Measurements from ENCODE around the gene SLC47A2. TPM values are rescaled to one million over a fixed set of nuclear protein-coding genes. Genes with fewer than 3 reads are reported as not detected.

Gene SLC47A2
- total and polyA plus RNA-seq, 5 donors from 2014 or later, result not detected

- no peak overlapping the region for H3K27ac ChIP-seq (ENCODE audit: insufficient read depth, low read length, poor library complexity, severe bottlenecking)
- no peaks in the 10 kb centered on the region for H3K4me1 ChIP-seq (ENCODE audit: control insufficient read depth, insufficient read depth, low read length, poor library complexity, severe bottlenecking)
- Mint-ChIP-seq H3K36me3 (no peaks in the 10 kb centered on the region), H3K27me3 (peaks cover 10% of the 10 kb centered on the region), H3K9me3 (no peaks in the 10 kb centered on the region), H3K27ac (no peak overlapping the region), H3K4me1 (peaks cover 9 to 19% (median 10%) of the 10 kb centered on the region in 4 donors), H3K4me3 (no peak overlapping the region)
- no peaks in the 10 kb centered on the region for H3K9me3 ChIP-seq (ENCODE audit: control insufficient read depth in 2 of 2, low read length in 2 of 2)
- no peak overlapping the region for H3K4me3 ChIP-seq (ENCODE audit: low read depth, low read length)
- DNase-seq (no peak), ATAC-seq (ENCODE audit: low read depth in 2 of 2) (no peak)
- H3K27me3 ChIP-seq (ENCODE audit: control insufficient read depth, insufficient read depth, low read length), result no peaks in the 10 kb centered on the region
- no peaks in the 10 kb centered on the region for H3K36me3 ChIP-seq (ENCODE audit: control insufficient read depth, insufficient read depth, low read length)
These were observed 14.5 kb upstream of the SLC47A2 start for GRCh38 chr17:19730843-19731242.

- Mint-ChIP-seq H3K4me1 (peaks cover 17 to 28% (median 18%) of the 10 kb centered on the region in 4 donors), H3K4me3 (no peak overlapping the region), H3K27ac (no peak overlapping the region), H3K9me3 (no peaks in the 10 kb centered on the region), H3K27me3 (peaks cover 10% of the 10 kb centered on the region), H3K36me3 (no peaks in the 10 kb centered on the region)
- Histone ChIP-seq H3K4me3 (ENCODE audit: low read depth, low read length) (no peak overlapping the region), H3K36me3 (ENCODE audit: control insufficient read depth, insufficient read depth, low read length) (no peaks in the 10 kb centered on the region), H3K27me3 (ENCODE audit: control insufficient read depth, insufficient read depth, low read length) (no peaks in the 10 kb centered on the region), H3K9me3 (ENCODE audit: control insufficient read depth in 2 of 2, low read length in 2 of 2) (no peaks in the 10 kb centered on the region), H3K4me1 (ENCODE audit: control insufficient read depth, insufficient read depth, low read length, poor library complexity, severe bottlenecking) (peaks cover 3% of the 10 kb centered on the region), H3K27ac (ENCODE audit: insufficient read depth, low read length, poor library complexity, severe bottlenecking) (no peak overlapping the region)
- DNase-seq (no peak), ATAC-seq (ENCODE audit: low read depth in 2 of 2) (no peak)
These were observed 13.5 kb upstream of the SLC47A2 start for GRCh38 chr17:19729900-19730299.

- H3K27me3 ChIP-seq (ENCODE audit: control insufficient read depth, insufficient read depth, low read length), result no peaks in the 10 kb centered on the region
- H3K4me3 ChIP-seq (ENCODE audit: low read depth, low read length), result no peak overlapping the region
- no peaks in the 10 kb centered on the region for H3K9me3 ChIP-seq (ENCODE audit: control insufficient read depth in 2 of 2, low read length in 2 of 2)
- DNase-seq (no peak), ATAC-seq (ENCODE audit: low read depth in 2 of 2) (no peak)
- Mint-ChIP-seq H3K27me3 (peaks cover 5% of the 10 kb centered on the region), H3K4me3 (no peak overlapping the region), H3K9me3 (no peaks in the 10 kb centered on the region), H3K36me3 (no peaks in the 10 kb centered on the region), H3K27ac (peak overlapping the region in 2 of 3 donors; percentile 14 to 23), H3K4me1 (peaks cover 17 to 38% (median 23%) of the 10 kb centered on the region in 4 donors)
- H3K27ac ChIP-seq (ENCODE audit: insufficient read depth, low read length, poor library complexity, severe bottlenecking), result no peak overlapping the region
- H3K36me3 ChIP-seq (ENCODE audit: control insufficient read depth, insufficient read depth, low read length), result no peaks in the 10 kb centered on the region
- peaks cover 16% of the 10 kb centered on the region for H3K4me1 ChIP-seq (ENCODE audit: control insufficient read depth, insufficient read depth, low read length, poor library complexity, severe bottlenecking)
These were observed 11.7 kb upstream of the SLC47A2 start for GRCh38 chr17:19728084-19728495.

GRCh38 chr17:19727501-19728078 lies 11.2 kb upstream of the SLC47A2 start:
- H3K27ac Mint-ChIP-seq, result peak overlapping the region in 2 of 3 donors; percentile 23 to 66
- no peaks in the 10 kb centered on the region for H3K9me3 ChIP-seq (ENCODE audit: control insufficient read depth in 2 of 2, low read length in 2 of 2)
- H3K4me1 ChIP-seq (ENCODE audit: control insufficient read depth, insufficient read depth, low read length, poor library complexity, severe bottlenecking), result peaks cover 18% of the 10 kb centered on the region
- H3K4me3 Mint-ChIP-seq, result no peak overlapping the region
- H3K27me3 ChIP-seq (ENCODE audit: control insufficient read depth, insufficient read depth, low read length), result no peaks in the 10 kb centered on the region
- no peak for ATAC-seq (ENCODE audit: low read depth in 2 of 2)
- H3K4me1 Mint-ChIP-seq, result peaks cover 17 to 42% (median 23%) of the 10 kb centered on the region in 4 donors
- H3K4me3 ChIP-seq (ENCODE audit: low read depth, low read length), result no peak overlapping the region
- no peak for DNase-seq
- peaks cover 5% of the 10 kb centered on the region for H3K27me3 Mint-ChIP-seq
- no peaks in the 10 kb centered on the region for H3K36me3 ChIP-seq (ENCODE audit: control insufficient read depth, insufficient read depth, low read length)
- peak overlapping the region; percentile 34 for H3K27ac ChIP-seq (ENCODE audit: insufficient read depth, low read length, poor library complexity, severe bottlenecking)
- H3K36me3 Mint-ChIP-seq, result no peaks in the 10 kb centered on the region
- H3K9me3 Mint-ChIP-seq, result no peaks in the 10 kb centered on the region

GRCh38 chr17:19726631-19727376 lies 10.4 kb upstream of the SLC47A2 start:
- DNase-seq (no peak), ATAC-seq (ENCODE audit: low read depth in 2 of 2) (no peak)
- Histone ChIP-seq H3K9me3 (ENCODE audit: control insufficient read depth in 2 of 2, low read length in 2 of 2) (no peaks in the 10 kb centered on the region), H3K27ac (ENCODE audit: insufficient read depth, low read length, poor library complexity, severe bottlenecking) (peak overlapping the region; percentile 34), H3K4me3 (ENCODE audit: low read depth, low read length) (no peak overlapping the region), H3K4me1 (ENCODE audit: control insufficient read depth, insufficient read depth, low read length, poor library complexity, severe bottlenecking) (peaks cover 18% of the 10 kb centered on the region), H3K36me3 (ENCODE audit: control insufficient read depth, insufficient read depth, low read length) (no peaks in the 10 kb centered on the region), H3K27me3 (ENCODE audit: control insufficient read depth, insufficient read depth, low read length) (no peaks in the 10 kb centered on the region)
- no peaks in the 10 kb centered on the region for H3K9me3 Mint-ChIP-seq
- peak overlapping the region in 2 of 3 donors; percentile 44 to 84 for H3K27ac Mint-ChIP-seq
- H3K4me1 Mint-ChIP-seq, result peaks cover 17 to 44% (median 26%) of the 10 kb centered on the region in 4 donors
- H3K4me3 Mint-ChIP-seq, result peak overlapping the region in 1 of 4 donors; percentile 44
- peaks cover 5% of the 10 kb centered on the region for H3K27me3 Mint-ChIP-seq
- no peaks in the 10 kb centered on the region for H3K36me3 Mint-ChIP-seq

GRCh38 chr17:19725486-19725885 lies 9.1 kb upstream of the SLC47A2 start:
- no peak for ATAC-seq (ENCODE audit: low read depth in 2 of 2)
- Mint-ChIP-seq H3K9me3 (no peaks in the 10 kb centered on the region), H3K36me3 (no peaks in the 10 kb centered on the region), H3K4me1 (peaks cover 17 to 49% (median 30%) of the 10 kb centered on the region in 4 donors), H3K27me3 (no peaks in the 10 kb centered on the region), H3K4me3 (peak overlapping the region; percentile 76 to 92 (median 80)), H3K27ac (peak overlapping the region; percentile 0 to 95 (median 90))
- no peaks in the 10 kb centered on the region for H3K27me3 ChIP-seq (ENCODE audit: control insufficient read depth, insufficient read depth, low read length)
- no peaks in the 10 kb centered on the region for H3K9me3 ChIP-seq (ENCODE audit: control insufficient read depth in 2 of 2, low read length in 2 of 2)
- H3K4me3 ChIP-seq (ENCODE audit: low read depth, low read length), result peak overlapping the region; percentile 37
- no peak for DNase-seq
- H3K27ac ChIP-seq (ENCODE audit: insufficient read depth, low read length, poor library complexity, severe bottlenecking), result peak overlapping the region; percentile 7
- H3K36me3 ChIP-seq (ENCODE audit: control insufficient read depth, insufficient read depth, low read length), result no peaks in the 10 kb centered on the region
- peaks cover 18% of the 10 kb centered on the region for H3K4me1 ChIP-seq (ENCODE audit: control insufficient read depth, insufficient read depth, low read length, poor library complexity, severe bottlenecking)

- no peaks in the 10 kb centered on the region for H3K36me3 ChIP-seq (ENCODE audit: control insufficient read depth, insufficient read depth, low read length)
- H3K27ac ChIP-seq (ENCODE audit: insufficient read depth, low read length, poor library complexity, severe bottlenecking), result peak overlapping the region; percentile 59
- no peaks in the 10 kb centered on the region for H3K27me3 Mint-ChIP-seq
- peaks cover 17 to 51% (median 30%) of the 10 kb centered on the region in 4 donors for H3K4me1 Mint-ChIP-seq
- peak overlapping the region; percentile 56 to 95 (median 90) for H3K27ac Mint-ChIP-seq
- H3K9me3 Mint-ChIP-seq, result peaks cover 0 to under 1% (median 0%) of the 10 kb centered on the region in 7 donors
- no peaks in the 10 kb centered on the region for H3K9me3 ChIP-seq (ENCODE audit: control insufficient read depth in 2 of 2, low read length in 2 of 2)
- no peaks in the 10 kb centered on the region for H3K27me3 ChIP-seq (ENCODE audit: control insufficient read depth, insufficient read depth, low read length)
- peak; percentile 68 to 81 for ATAC-seq (ENCODE audit: low read depth in 2 of 2)
- H3K4me1 ChIP-seq (ENCODE audit: control insufficient read depth, insufficient read depth, low read length, poor library complexity, severe bottlenecking), result peaks cover 18% of the 10 kb centered on the region
- peak overlapping the region; percentile 37 for H3K4me3 ChIP-seq (ENCODE audit: low read depth, low read length)
- H3K4me3 Mint-ChIP-seq, result peak overlapping the region; percentile 76 to 92 (median 80)
- H3K36me3 Mint-ChIP-seq, result no peaks in the 10 kb centered on the region
- peak; percentile 11 to 88 (median 37) for DNase-seq
These were observed 8.4 kb upstream of the SLC47A2 start for GRCh38 chr17:19724501-19725420.

All from CD4-positive, CD25-positive, alpha-beta regulatory T cell (primary cell).